PC-3 (cell line): ENCODE measurements around the gene CRYL1. TPM values are rescaled to one million over a fixed set of nuclear protein-coding genes. Genes with fewer than 3 reads are reported as not detected.

Experiments
- ATAC-seq: fragments of 200-7000 bp; cut with Tn5 transposase; 2 replicates; pipeline ENCODE4 v1.9.1; 2020; ENCODE audit warnings: mild to moderate bottlenecking, moderate library complexity
- BruUV-seq: library from RNA; stranded (reverse); fragments of 400-500 nt; replicated peaks from 2 replicates; lab custom pipeline; 2021; lab: Mats Ljungman, UMichigan
- CTCF ChIA-PET: fragments of 300-600 bp; sonication (Branson Sonifier 250); formaldehyde crosslinking; loops from one replicate; lab custom pipeline; 2022; ENCODE audit warnings: antibody characterized with exemption; lab: Charles Lee
- POLR2A ChIA-PET: fragments of 300-600 bp; sonication (Branson Sonifier 250); formaldehyde crosslinking; loops from one replicate; lab custom pipeline; 2022; ENCODE audit warnings: antibody characterized with exemption; ENCODE audit not compliant: unreplicated experiment; lab: Charles Lee
- DNase-seq: peaks from one replicate; pipeline ENCODE4 v3.0.0-alpha.2; 2015
- H2AFZ ChIP-seq: fragments of 300-600 bp; sonication (generic); 2 replicates; pipeline ENCODE4 v1.6.0; 2016; ENCODE audit warnings: antibody characterized with exemption, low read length
- H3F3A ChIP-seq: fragments of 300-600 bp; sonication (generic); one replicate; pipeline ENCODE4 v1.6.0; 2017; ENCODE audit warnings: antibody characterized with exemption, low read length, control low read depth, mild to moderate bottlenecking; ENCODE audit not compliant: unreplicated experiment
- H3K27ac ChIP-seq: fragments of 300-600 bp; sonication (generic); 2 replicates; pipeline ENCODE4 v1.5.1; 2016; ENCODE audit warnings: mild to moderate bottlenecking, low read length
- H3K27me3 ChIP-seq: fragments of 300-600 bp; sonication (generic); 2 replicates; pipeline ENCODE4 v1.6.1; 2016; ENCODE audit warnings: low read length, mixed read lengths
- H3K36me3 ChIP-seq: fragments of 300-600 bp; sonication (generic); 2 replicates; pipeline ENCODE4 v1.6.1; 2016; ENCODE audit warnings: low read depth, mixed run types, low read length, mixed read lengths
- H3K4me1 ChIP-seq: fragments of 300-600 bp; sonication (generic); 2 replicates; pipeline ENCODE4 v1.5.1; 2016; ENCODE audit warnings: low read length; ENCODE audit not compliant: insufficient read depth
- H3K4me2 ChIP-seq: fragments of 300-600 bp; sonication (generic); 2 replicates; pipeline ENCODE4 v1.6.0; 2016; ENCODE audit warnings: low read length
- H3K4me3 ChIP-seq: fragments of 300-600 bp; sonication (generic); 2 replicates; pipeline ENCODE4 v1.5.1; 2016; ENCODE audit warnings: mild to moderate bottlenecking, low read length, mixed read lengths
- H3K79me2 ChIP-seq: fragments of 300-600 bp; sonication (generic); 2 replicates; pipeline ENCODE4 v1.6.1; 2017; ENCODE audit warnings: low read length, mixed read lengths
- H3K9ac ChIP-seq: fragments of 300-600 bp; sonication (generic); 2 replicates; pipeline ENCODE4 v1.6.0; 2016; ENCODE audit warnings: mild to moderate bottlenecking, low read length
- H3K9me2 ChIP-seq: fragments of 300-600 bp; sonication (generic); replicated peaks from 2 replicates; pipeline ENCODE4 v1.6.1; 2016; ENCODE audit warnings: mixed run types, low read length, mixed read lengths
- H3K9me3 ChIP-seq: fragments of 300-600 bp; sonication (generic); 2 replicates; pipeline ENCODE4 v1.6.1; 2016; ENCODE audit warnings: low read length, mixed read lengths
- H4K20me1 ChIP-seq: fragments of 300-600 bp; sonication (generic); 2 replicates; pipeline ENCODE4 v1.6.1; 2016; ENCODE audit warnings: low read length, mixed read lengths
- CTCF ChIP-seq: fragments of 300-600 bp; sonication (generic); conservative IDR thresholded peaks from 2 replicates; pipeline ENCODE4 v1.5.1; 2017; ENCODE audit warnings: antibody characterized with exemption, low read depth, mild to moderate bottlenecking, low read length
- EZH2 ChIP-seq: fragments of 300-600 bp; sonication (generic); IDR thresholded peaks from one replicate; pipeline ENCODE4 v1.6.1; 2017; ENCODE audit warnings: antibody characterized with exemption, mild to moderate bottlenecking, low read length; ENCODE audit not compliant: unreplicated experiment
- EZH2phosphoT487 ChIP-seq: fragments of 300-600 bp; sonication (generic); IDR thresholded peaks from 2 replicates; pipeline ENCODE4 v1.6.1; 2018; ENCODE audit warnings: mild to moderate bottlenecking, antibody characterized with exemption, low read length, borderline replicate concordance
- intact Hi-C: fragments of 100-400 bp; cut with micrococcal nuclease; formaldehyde crosslinking; loops from 2 replicates; pipeline ENCODE4 v1.9.0; 2023
- total RNA-seq: library from RNA; depleted of rRNA; stranded (reverse); fragments of >200 nt; gene quantifications from 2 replicates; pipeline ENCODE4 v1.2.3, GENCODE V29; 2014

Gene CRYL1
- total RNA-seq, 1 experiment from 2014 or later, result 20.8 TPM

- Histone ChIP-seq H3K4me2 (no peak overlapping the region), H3K27me3 (no peaks in the 10 kb centered on the region), H3K36me3 (no peaks in the 10 kb centered on the region), H3K4me3 (no peak overlapping the region), H3K9ac (no peak overlapping the region), H3K79me2 (no peaks in the 10 kb centered on the region), H2AFZ (no peak overlapping the region), H3K27ac (no peak overlapping the region), H3K9me3 (no peaks in the 10 kb centered on the region), H3F3A (no peaks in the 10 kb centered on the region), H4K20me1 (no peaks in the 10 kb centered on the region), H3K4me1 (no peaks in the 10 kb centered on the region), H3K9me2 (no peaks in the 10 kb centered on the region)
- DNase-seq (no peak), ATAC-seq (no peak)
- intact Hi-C loops, result no loop called here
- no TSS peak for BruUV-seq
- POLR2A ChIA-PET, result no interaction called here
- no peak for TF ChIP-seq CTCF
- TF ChIP-seq EZH2phosphoT487, result no peak
- no peak for TF ChIP-seq EZH2
- CTCF ChIA-PET, result no interaction called here
Observed at GRCh38 chr13:20514866-20515265, 10.8 kb downstream of the CRYL1 start.

- Histone ChIP-seq H2AFZ (no peak overlapping the region), H3K27ac (no peak overlapping the region), H3F3A (no peaks in the 10 kb centered on the region), H3K9ac (no peak overlapping the region), H3K36me3 (no peaks in the 10 kb centered on the region), H3K79me2 (no peaks in the 10 kb centered on the region), H4K20me1 (no peaks in the 10 kb centered on the region), H3K4me3 (no peak overlapping the region), H3K27me3 (no peaks in the 10 kb centered on the region), H3K9me3 (no peaks in the 10 kb centered on the region), H3K9me2 (no peaks in the 10 kb centered on the region), H3K4me1 (no peaks in the 10 kb centered on the region), H3K4me2 (no peak overlapping the region)
- intact Hi-C loops, result no loop called here
- POLR2A ChIA-PET, result no interaction called here
- DNase-seq, result no peak
- no peak for ATAC-seq
- TF ChIP-seq EZH2phosphoT487 (no peak), EZH2 (no peak), CTCF (no peak)
- BruUV-seq, result no TSS peak
- CTCF ChIA-PET, result no interaction called here
Observed at GRCh38 chr13:20513466-20513995, 12.1 kb downstream of the CRYL1 start.

- CTCF ChIA-PET, result no interaction called here
- H4K20me1 ChIP-seq, result no peaks in the 10 kb centered on the region
- no peaks in the 10 kb centered on the region for H3K36me3 ChIP-seq
- intact Hi-C loops, result no loop called here
- H3K27me3 ChIP-seq, result no peaks in the 10 kb centered on the region
- no peaks in the 10 kb centered on the region for H3F3A ChIP-seq
- no peaks in the 10 kb centered on the region for H3K9me2 ChIP-seq
- no peak for TF ChIP-seq CTCF
- no peak for TF ChIP-seq EZH2phosphoT487
- no peak for TF ChIP-seq EZH2
- no peak overlapping the region for H3K27ac ChIP-seq
- no TSS peak for BruUV-seq
- no peaks in the 10 kb centered on the region for H3K9me3 ChIP-seq
- no peak for ATAC-seq
- DNase-seq, result no peak
- POLR2A ChIA-PET, result no interaction called here
- no peak overlapping the region for H3K4me2 ChIP-seq
- H2AFZ ChIP-seq, result no peak overlapping the region
- no peak overlapping the region for H3K9ac ChIP-seq
- no peaks in the 10 kb centered on the region for H3K4me1 ChIP-seq
- no peak overlapping the region for H3K4me3 ChIP-seq
- H3K79me2 ChIP-seq, result no peaks in the 10 kb centered on the region
Observed at GRCh38 chr13:20512042-20512683, 13.5 kb downstream of the CRYL1 start.
